GM18858 (cell line): ENCODE results near the gene INPP5A.
"Not testable (repeated sequence)": the region's sequence is repeated elsewhere in the genome, so short reads cannot be mapped to it uniquely, and the experiment has no call there.

Experiments
- ATAC-seq: cut with Tn5 transposase; IDR thresholded peaks from one replicate; pipeline ENCODE4 v1.9.1; 2021; ENCODE audit not compliant: unreplicated experiment

Gene INPP5A

GRCh38 chr10:132562177-132562915 lies 24.8 kb downstream of the INPP5A start:
- ATAC-seq = no peak

- no peak for ATAC-seq
Observed at GRCh38 chr10:132562916-132563456, 25.4 kb downstream of the INPP5A start.

- ATAC-seq = peak; percentile 81
Observed at GRCh38 chr10:132563485-132564248, 26.1 kb downstream of the INPP5A start.

GRCh38 chr10:132564249-132564605 lies 26.6 kb downstream of the INPP5A start:
- ATAC-seq = no peak

- no peak for ATAC-seq
Observed at GRCh38 chr10:132564690-132565089, 27.1 kb downstream of the INPP5A start.

GRCh38 chr10:132565516-132566209 lies 28.1 kb downstream of the INPP5A start:
- no peak for ATAC-seq

- no peak for ATAC-seq
Observed at GRCh38 chr10:132566892-132567291, 29.3 kb downstream of the INPP5A start.

- no peak for ATAC-seq
Observed at GRCh38 chr10:132570265-132570664, 32.7 kb downstream of the INPP5A start.

- ATAC-seq = peak; percentile 26
Observed at GRCh38 chr10:132570771-132571649, 33.4 kb downstream of the INPP5A start.

GRCh38 chr10:132571650-132572544 lies 34.3 kb downstream of the INPP5A start:
- ATAC-seq = peak; percentile 65

- no peak for ATAC-seq
Observed at GRCh38 chr10:132572545-132572937, 35.0 kb downstream of the INPP5A start.

GRCh38 chr10:132572946-132573345 lies 35.4 kb downstream of the INPP5A start:
- not testable (repeated sequence) for ATAC-seq

GRCh38 chr10:132574288-132574687 lies 36.7 kb downstream of the INPP5A start:
- no peak for ATAC-seq

- no peak for ATAC-seq
Observed at GRCh38 chr10:132574783-132575319, 37.3 kb downstream of the INPP5A start.

GRCh38 chr10:132575320-132576201 lies 38.0 kb downstream of the INPP5A start:
- ATAC-seq = peak; percentile 39

GRCh38 chr10:132576671-132577349 lies 39.2 kb downstream of the INPP5A start:
- ATAC-seq = no peak

GRCh38 chr10:132577350-132578003 lies 39.9 kb downstream of the INPP5A start:
- ATAC-seq = no peak
